ENCODE measurements around the gene LRRC71. TPM values are rescaled to one million over a fixed set of nuclear protein-coding genes. Genes with fewer than 3 reads are reported as not detected.

LRRC71 gene
- total RNA-seq: not detected in 2 replicates

- H3K4me3 Mint-ChIP-seq: peak within 1 kb of the TSS; percentile 45
- H3K4me1 Mint-ChIP-seq: peaks cover 5% of the 10 kb centered on the region
- H3K9me3 Mint-ChIP-seq: no peaks in the 10 kb centered on the region
- DNase-seq: peak; percentile 94
- H3K27ac Mint-ChIP-seq: no peak within 1 kb of the TSS
- no peaks in the 10 kb centered on the region for H3K36me3 Mint-ChIP-seq (ENCODE audit: low read depth)
- intact Hi-C loops (cut with micrococcal nuclease): loop anchor here (5.0 to 10.0 kb wide), 5 partner anchors 56 to 486 kb away; partner anchors contain the start of gene NTRK1
- peaks cover 73% of the 10 kb centered on the region for H3K27me3 Mint-ChIP-seq
Observed at GRCh38 chr1:156920233-156921052, at the start of gene LRRC71. Gene LRRC71 (plus strand): TSS chr1:156920632. CDS start chr1:156920804, 172 bp downstream.

GRCh38 chr1:156873659-156874058, 46.8 kb upstream of the LRRC71 start:
- H3K36me3 Mint-ChIP-seq (ENCODE audit: low read depth): peaks cover 30% of the 10 kb centered on the region
- H3K27ac Mint-ChIP-seq: no peak overlapping the region
- intact Hi-C loops (cut with micrococcal nuclease): no loop called here

GRCh38 chr1:156874142-156874541, 46.3 kb upstream of the LRRC71 start:
- Mint-ChIP-seq H3K27me3 (peaks cover 2% of the 10 kb centered on the region), H3K36me3 (ENCODE audit: low read depth) (peaks cover 29% of the 10 kb centered on the region), H3K27ac (no peak overlapping the region), H3K4me3 (no peak overlapping the region), H3K4me1 (peaks cover 16% of the 10 kb centered on the region), H3K9me3 (no peaks in the 10 kb centered on the region)
- intact Hi-C loops (cut with micrococcal nuclease): no loop called here
- DNase-seq: no peak

More at GRCh38 chr1:156873659-156874058, 46.8 kb upstream of the LRRC71 start:
- no peak for DNase-seq
- H3K4me3 Mint-ChIP-seq: no peak overlapping the region
- peaks cover 2% of the 10 kb centered on the region for H3K27me3 Mint-ChIP-seq
- H3K4me1 Mint-ChIP-seq: peaks cover 17% of the 10 kb centered on the region
- H3K9me3 Mint-ChIP-seq: no peaks in the 10 kb centered on the region

- peaks cover 26% of the 10 kb centered on the region for H3K36me3 Mint-ChIP-seq (ENCODE audit: low read depth)
- intact Hi-C loops (cut with micrococcal nuclease): no loop called here
- peaks cover 2% of the 10 kb centered on the region for H3K27me3 Mint-ChIP-seq
- DNase-seq: no peak
- no peak overlapping the region for H3K27ac Mint-ChIP-seq
- no peak overlapping the region for H3K4me3 Mint-ChIP-seq
- no peaks in the 10 kb centered on the region for H3K9me3 Mint-ChIP-seq
- peaks cover 13% of the 10 kb centered on the region for H3K4me1 Mint-ChIP-seq
Observed at GRCh38 chr1:156874572-156875340, 45.7 kb upstream of the LRRC71 start.

GRCh38 chr1:156875341-156875615, 45.2 kb upstream of the LRRC71 start:
- intact Hi-C loops (cut with micrococcal nuclease): no loop called here
- H3K4me3 Mint-ChIP-seq: no peak overlapping the region
- H3K27me3 Mint-ChIP-seq: peaks cover 2% of the 10 kb centered on the region
- peaks cover 9% of the 10 kb centered on the region for H3K4me1 Mint-ChIP-seq
- no peaks in the 10 kb centered on the region for H3K9me3 Mint-ChIP-seq
- peaks cover 28% of the 10 kb centered on the region for H3K36me3 Mint-ChIP-seq (ENCODE audit: low read depth)
- no peak overlapping the region for H3K27ac Mint-ChIP-seq
- no peak for DNase-seq

- intact Hi-C loops (cut with micrococcal nuclease): no loop called here
- H3K4me1 Mint-ChIP-seq: no peaks in the 10 kb centered on the region
- DNase-seq: no peak
- no peak overlapping the region for H3K27ac Mint-ChIP-seq
- H3K27me3 Mint-ChIP-seq: peaks cover 2% of the 10 kb centered on the region
- no peak overlapping the region for H3K4me3 Mint-ChIP-seq
- H3K36me3 Mint-ChIP-seq (ENCODE audit: low read depth): peaks cover 26% of the 10 kb centered on the region
- H3K9me3 Mint-ChIP-seq: no peaks in the 10 kb centered on the region
Observed at GRCh38 chr1:156876281-156876680, 44.2 kb upstream of the LRRC71 start.

GRCh38 chr1:156877433-156878170, 42.8 kb upstream of the LRRC71 start:
- intact Hi-C loops (cut with micrococcal nuclease): no loop called here
- Mint-ChIP-seq H3K4me3 (no peak overlapping the region), H3K9me3 (no peaks in the 10 kb centered on the region), H3K4me1 (no peaks in the 10 kb centered on the region), H3K36me3 (ENCODE audit: low read depth) (peaks cover 28% of the 10 kb centered on the region), H3K27me3 (peaks cover 2% of the 10 kb centered on the region), H3K27ac (no peak overlapping the region)
- DNase-seq: no peak

GRCh38 chr1:156879876-156880275, 40.6 kb upstream of the LRRC71 start:
- H3K27ac Mint-ChIP-seq: no peak overlapping the region
- DNase-seq: no peak
- intact Hi-C loops (cut with micrococcal nuclease): no loop called here
- no peaks in the 10 kb centered on the region for H3K4me1 Mint-ChIP-seq
- no peaks in the 10 kb centered on the region for H3K9me3 Mint-ChIP-seq
- H3K36me3 Mint-ChIP-seq (ENCODE audit: low read depth): peaks cover 25% of the 10 kb centered on the region
- H3K4me3 Mint-ChIP-seq: no peak overlapping the region
- H3K27me3 Mint-ChIP-seq: peaks cover 2% of the 10 kb centered on the region

GRCh38 chr1:156880473-156880872, 40.0 kb upstream of the LRRC71 start:
- Mint-ChIP-seq H3K27me3 (peaks cover 3% of the 10 kb centered on the region), H3K27ac (no peak overlapping the region), H3K9me3 (no peaks in the 10 kb centered on the region), H3K4me1 (no peaks in the 10 kb centered on the region), H3K36me3 (ENCODE audit: low read depth) (peaks cover 24% of the 10 kb centered on the region), H3K4me3 (no peak overlapping the region)
- DNase-seq: no peak
- intact Hi-C loops (cut with micrococcal nuclease): no loop called here

- intact Hi-C loops (cut with micrococcal nuclease): no loop called here
- Mint-ChIP-seq H3K27me3 (peaks cover 5% of the 10 kb centered on the region), H3K36me3 (ENCODE audit: low read depth) (peaks cover 24% of the 10 kb centered on the region), H3K4me1 (no peaks in the 10 kb centered on the region), H3K9me3 (no peaks in the 10 kb centered on the region), H3K4me3 (no peak overlapping the region), H3K27ac (no peak overlapping the region)
- no peak for DNase-seq
Observed at GRCh38 chr1:156881101-156881500, 39.3 kb upstream of the LRRC71 start.

GRCh38 chr1:156881663-156882062, 38.8 kb upstream of the LRRC71 start:
- peaks cover 21% of the 10 kb centered on the region for H3K36me3 Mint-ChIP-seq (ENCODE audit: low read depth)
- no peak overlapping the region for H3K27ac Mint-ChIP-seq
- no peak for DNase-seq
- intact Hi-C loops (cut with micrococcal nuclease): no loop called here
- peaks cover 4% of the 10 kb centered on the region for H3K27me3 Mint-ChIP-seq
- no peak overlapping the region for H3K4me3 Mint-ChIP-seq
- H3K4me1 Mint-ChIP-seq: peaks cover 2% of the 10 kb centered on the region
- H3K9me3 Mint-ChIP-seq: no peaks in the 10 kb centered on the region

- no peak overlapping the region for H3K4me3 Mint-ChIP-seq
- intact Hi-C loops (cut with micrococcal nuclease): no loop called here
Observed at GRCh38 chr1:156882543-156882942, 37.9 kb upstream of the LRRC71 start.

GRCh38 chr1:156883919-156884318, 36.5 kb upstream of the LRRC71 start:
- Mint-ChIP-seq H3K27ac (no peak overlapping the region), H3K4me3 (no peak overlapping the region), H3K4me1 (peaks cover 4% of the 10 kb centered on the region), H3K9me3 (no peaks in the 10 kb centered on the region), H3K27me3 (peaks cover 6% of the 10 kb centered on the region), H3K36me3 (ENCODE audit: low read depth) (peaks cover 17% of the 10 kb centered on the region)
- no peak for DNase-seq
- intact Hi-C loops (cut with micrococcal nuclease): no loop called here

More at GRCh38 chr1:156882543-156882942, 37.9 kb upstream of the LRRC71 start:
- no peak for DNase-seq
- peaks cover 21% of the 10 kb centered on the region for H3K36me3 Mint-ChIP-seq (ENCODE audit: low read depth)
- peaks cover 4% of the 10 kb centered on the region for H3K4me1 Mint-ChIP-seq
- peaks cover 4% of the 10 kb centered on the region for H3K27me3 Mint-ChIP-seq
- H3K27ac Mint-ChIP-seq: no peak overlapping the region
- H3K9me3 Mint-ChIP-seq: no peaks in the 10 kb centered on the region

Measured in activated CD4-positive, alpha-beta T cell treated with anti-CD3 and anti-CD28 coated beads, Interleukin-2, amount 10 ng/mL, durations not matched to agents 24 days and 14 days (primary cell).